MCF 10A (cell line): ENCODE results near the gene ATP8B4. TPM values are rescaled to one million over a fixed set of nuclear protein-coding genes. Genes with fewer than 3 reads are reported as not detected.

ENCODE experiments used
- BruUV-seq: library from RNA; stranded (reverse); fragments of 400-500 nt; replicated peaks from 2 replicates; lab custom pipeline; 2021; lab: Mats Ljungman, UMichigan
- CTCF ChIA-PET: fragments of 300-600 bp; sonication (Branson Sonifier 250); formaldehyde crosslinking; extraction: SDS; loops from one replicate; lab custom pipeline; 2021; ENCODE audit warnings: antibody characterized with exemption, inconsistent platforms; lab: Yijun Ruan, JAX
- POLR2A ChIA-PET: fragments of 300-600, 350-650 bp; sonication (Branson Sonifier 250); formaldehyde crosslinking; extraction: SDS; loops from one replicate; lab custom pipeline; 2020; ENCODE audit warnings: antibody characterized with exemption, inconsistent platforms; lab: Yijun Ruan, JAX
- DNase-seq: peaks from one replicate; pipeline ENCODE4 v3.0.0-alpha.2; 2018; ENCODE audit not compliant: unreplicated experiment
- H3K27ac Mint-ChIP-seq: one replicate; pipeline ENCODE4 v1.8.0; 2022; ENCODE audit warnings: mild to moderate bottlenecking, low read depth, mixed read lengths; ENCODE audit not compliant: unreplicated experiment
- H3K27me3 Mint-ChIP-seq: one replicate; pipeline ENCODE4 v1.8.0; 2022; ENCODE audit warnings: mixed read lengths; ENCODE audit not compliant: insufficient read depth, unreplicated experiment
- H3K36me3 Mint-ChIP-seq: one replicate; pipeline ENCODE4 v1.8.0; 2022; ENCODE audit warnings: mild to moderate bottlenecking, moderate library complexity, mixed read lengths; ENCODE audit not compliant: insufficient read depth, unreplicated experiment
- H3K4me1 Mint-ChIP-seq: one replicate; pipeline ENCODE4 v1.8.0; 2022; ENCODE audit warnings: mixed read lengths; ENCODE audit not compliant: insufficient read depth, unreplicated experiment
- H3K4me3 Mint-ChIP-seq: one replicate; pipeline ENCODE4 v1.8.0; 2022; ENCODE audit warnings: mild to moderate bottlenecking, moderate library complexity, mixed read lengths; ENCODE audit not compliant: unreplicated experiment
- H3K9me3 Mint-ChIP-seq: one replicate; pipeline ENCODE4 v1.8.0; 2022; ENCODE audit warnings: mixed read lengths; ENCODE audit not compliant: unreplicated experiment
- CTCF ChIP-seq: fragments of 200-600 bp; IDR thresholded peaks from one replicate; pipeline ENCODE4 v1.8.0; 2022; ENCODE audit warnings: antibody characterized with exemption, mild to moderate bottlenecking; ENCODE audit not compliant: unreplicated experiment
- intact Hi-C: fragments of 100-400 bp; cut with micrococcal nuclease; formaldehyde crosslinking; loops from 2 replicates; pipeline ENCODE4 v1.14.1; 2022
- total RNA-seq: library from RNA; stranded (reverse); gene quantifications from 2 replicates; pipeline ENCODE4 v1.2.3, GENCODE V29; 2022

Gene ATP8B4
- total RNA-seq, 1 experiment from 2014 or later, result not detected

DNA sequence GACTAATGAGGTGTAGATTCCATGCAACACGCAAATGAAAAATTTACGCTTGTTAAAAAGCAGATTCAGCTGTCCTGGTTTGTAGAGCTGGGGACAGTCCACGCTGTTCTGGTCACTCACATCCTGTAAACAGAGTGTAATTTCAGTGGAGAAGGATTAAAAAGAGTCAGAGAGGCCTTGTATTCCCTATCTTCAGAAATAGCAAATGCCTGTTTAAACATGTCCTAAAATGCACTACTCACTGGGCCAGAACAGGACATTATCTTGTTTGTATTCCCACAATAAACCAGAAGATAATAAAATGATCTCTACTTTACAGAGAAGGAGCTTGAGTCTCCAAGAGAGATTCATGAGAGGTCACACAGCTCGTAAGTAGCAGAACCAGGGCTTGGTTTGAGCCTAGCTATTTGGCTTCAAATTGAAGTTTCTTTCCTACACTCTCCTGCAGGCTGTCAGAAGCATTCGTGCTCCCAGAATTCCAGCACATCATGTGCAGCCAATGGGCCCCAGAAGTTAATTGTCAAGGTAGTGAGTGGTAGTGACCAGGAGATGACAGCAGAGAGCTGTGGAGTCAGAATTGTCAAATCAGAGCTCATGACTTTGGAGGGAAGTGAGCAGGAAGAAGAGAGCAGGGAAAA is 242.5 kb downstream of the ATP8B4 start:
- BruUV-seq, result no TSS peak
- intact Hi-C loops, result no loop called here
- DNase-seq, result no peak

DNA sequence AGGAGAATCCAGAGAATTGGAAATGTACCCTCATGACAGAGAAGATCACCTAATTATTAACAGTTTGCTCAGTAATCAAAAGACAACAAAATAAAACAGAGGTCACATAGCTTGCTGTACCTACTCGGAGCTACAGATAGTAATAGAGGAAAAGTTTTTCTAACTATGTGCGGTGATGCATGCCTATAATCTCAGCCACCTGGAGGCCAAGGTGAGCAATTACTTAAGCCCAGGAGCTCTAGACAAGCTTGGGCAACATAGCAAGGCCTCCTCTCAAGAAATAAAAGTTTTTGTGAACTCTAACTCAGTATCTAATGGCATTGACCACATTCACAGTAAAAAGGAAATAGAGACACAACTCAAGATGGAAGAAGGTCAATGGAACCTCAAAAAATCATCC is 243.6 kb downstream of the ATP8B4 start:
- intact Hi-C loops, result no loop called here
- POLR2A ChIA-PET, result interaction anchor here (0.6 to 1.8 kb wide), 6 partner anchors 14 to 255 kb away, joined by 3 to 4 read pairs (median 3); partner anchors contain the start of gene FAM227B
- Mint-ChIP-seq H3K27me3 (no peaks in the 10 kb centered on the region), H3K4me1 (no peaks in the 10 kb centered on the region), H3K36me3 (no peaks in the 10 kb centered on the region), H3K9me3 (no peaks in the 10 kb centered on the region), H3K4me3 (no peak overlapping the region), H3K27ac (no peak overlapping the region)
- no TSS peak for BruUV-seq
- CTCF ChIA-PET, result interaction anchor here (0.6 to 2.7 kb wide), 7 partner anchors 11 to 540 kb away, joined by 3 to 13 read pairs (median 3); no protein-coding TSS in a partner anchor
- TF ChIP-seq CTCF, result peak; percentile 25
- peak; percentile 28 for DNase-seq

More for the DNA sequence above, 242.5 kb downstream of the ATP8B4 start:
- H3K36me3 Mint-ChIP-seq, result no peaks in the 10 kb centered on the region
- H3K9me3 Mint-ChIP-seq, result no peaks in the 10 kb centered on the region
- ChIA-PET POLR2A (interaction anchor here (0.6 to 1.8 kb wide), 5 partner anchors 13 to 256 kb away, joined by 3 to 9 read pairs (median 4); partner anchors contain the start of gene FAM227B), CTCF (interaction anchor here (0.6 to 2.7 kb wide), 16 partner anchors 10 to 454 kb away, joined by 3 to 13 read pairs (median 4); no protein-coding TSS in a partner anchor)
- no peak overlapping the region for H3K27ac Mint-ChIP-seq
- H3K4me1 Mint-ChIP-seq, result no peaks in the 10 kb centered on the region
- TF ChIP-seq CTCF, result peak; percentile 17
- no peak overlapping the region for H3K4me3 Mint-ChIP-seq
- H3K27me3 Mint-ChIP-seq, result no peaks in the 10 kb centered on the region

DNA sequence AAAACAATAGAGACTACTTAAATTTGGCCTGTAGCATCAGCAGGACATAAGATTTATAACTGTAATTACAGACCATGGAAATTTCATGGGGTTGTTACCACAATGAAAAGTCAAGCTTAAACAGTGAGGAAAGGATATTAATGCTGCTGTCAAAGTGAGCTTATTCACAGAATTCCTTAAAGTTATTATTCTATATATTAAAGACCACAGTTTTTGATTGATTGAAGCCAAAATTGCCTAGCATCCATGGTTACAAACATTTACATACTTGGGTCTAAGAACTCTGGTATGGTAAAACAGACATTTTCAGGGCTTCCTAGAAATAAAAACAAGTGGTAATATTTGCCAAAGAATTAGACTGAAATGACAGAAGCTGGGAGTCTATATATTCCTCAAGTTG is 248.6 kb downstream of the ATP8B4 start:
- no peaks in the 10 kb centered on the region for H3K27me3 Mint-ChIP-seq
- H3K9me3 Mint-ChIP-seq, result peaks cover 5% of the 10 kb centered on the region
- no peak for DNase-seq
- no peak overlapping the region for H3K27ac Mint-ChIP-seq
- TF ChIP-seq CTCF, result no peak
- BruUV-seq, result no TSS peak
- peaks cover 7% of the 10 kb centered on the region for H3K4me1 Mint-ChIP-seq
- POLR2A ChIA-PET, result interaction anchor here (0.6 to 2.6 kb wide), 2 partner anchors 10 to 757 kb away, joined by 3 to 11 read pairs; no protein-coding TSS in a partner anchor
- intact Hi-C loops, result no loop called here
- no peak overlapping the region for H3K4me3 Mint-ChIP-seq
- no peaks in the 10 kb centered on the region for H3K36me3 Mint-ChIP-seq
- CTCF ChIA-PET, result no interaction called here

GRCh38 chr15:49868348-49868747 is 250.7 kb downstream of the ATP8B4 start:
- no peak for DNase-seq
- ChIA-PET CTCF (no interaction called here), POLR2A (interaction anchor here (2.6 kb wide), 1 partner anchor 8 kb away, joined by 11 read pairs; no protein-coding TSS in a partner anchor)
- H3K4me1 Mint-ChIP-seq, result peaks cover 18% of the 10 kb centered on the region
- peaks cover 5% of the 10 kb centered on the region for H3K9me3 Mint-ChIP-seq
- H3K27ac Mint-ChIP-seq, result no peak overlapping the region
- no peaks in the 10 kb centered on the region for H3K36me3 Mint-ChIP-seq
- H3K27me3 Mint-ChIP-seq, result no peaks in the 10 kb centered on the region
- intact Hi-C loops, result no loop called here
- TF ChIP-seq CTCF, result no peak
- BruUV-seq, result no TSS peak
- H3K4me3 Mint-ChIP-seq, result no peak overlapping the region
